GM18519 (cell line): ENCODE data around the gene P4HA2.

ENCODE experiments used
- ATAC-seq: cut with Tn5 transposase; IDR thresholded peaks from one replicate; pipeline ENCODE4 v1.9.1; 2021; ENCODE audit warnings: mild to moderate bottlenecking, moderate library complexity; ENCODE audit not compliant: unreplicated experiment, low FRiP score

P4HA2 gene

DNA sequence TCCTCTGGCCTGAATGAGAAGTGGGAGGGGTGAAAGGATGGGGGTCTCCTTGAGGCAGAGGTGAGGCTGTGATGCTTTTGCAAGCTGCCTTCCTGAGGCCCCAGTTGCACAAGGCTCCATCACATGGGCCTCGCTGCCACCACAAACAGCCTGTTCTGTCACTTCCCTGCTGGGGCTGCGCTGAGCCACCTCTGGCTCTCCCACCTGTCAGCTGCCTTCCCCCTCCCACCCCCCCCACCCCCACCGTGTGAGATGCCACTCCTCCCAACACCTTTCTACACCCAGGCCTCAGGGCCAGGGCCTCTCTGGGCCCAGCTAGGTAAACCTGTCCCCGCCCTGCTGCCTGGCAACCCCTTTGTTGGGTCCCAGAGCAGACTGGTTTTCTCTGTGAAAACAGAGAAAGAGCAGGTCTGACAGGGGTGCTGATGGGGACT, 25.4 kb upstream of the P4HA2 start:
- ATAC-seq, result no peak

DNA sequence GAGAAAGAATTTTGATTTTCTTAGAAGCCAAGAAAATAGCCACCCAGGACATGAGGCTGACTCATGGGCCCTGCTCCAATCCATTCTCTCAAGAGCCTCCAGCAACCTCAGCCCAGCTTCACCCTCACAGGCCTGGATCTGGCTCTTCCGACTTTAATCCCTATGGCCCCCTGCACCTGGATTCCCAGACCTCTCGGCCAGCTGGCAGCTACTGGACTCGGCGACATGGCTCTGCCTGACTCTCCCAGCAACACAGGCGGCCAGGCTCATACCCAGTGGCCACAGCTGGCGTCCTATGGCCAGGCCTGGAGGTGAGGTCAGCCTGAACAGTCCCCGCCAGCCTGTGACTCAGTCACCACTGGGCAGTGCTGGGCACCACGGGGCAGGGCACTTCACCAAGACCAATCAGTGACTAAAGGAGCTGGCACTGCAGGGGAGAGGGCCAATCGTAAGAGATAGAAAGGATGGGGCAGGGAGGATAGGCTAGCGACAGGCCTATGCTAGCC, 23.6 kb upstream of the P4HA2 start:
- no peak for ATAC-seq

DNA sequence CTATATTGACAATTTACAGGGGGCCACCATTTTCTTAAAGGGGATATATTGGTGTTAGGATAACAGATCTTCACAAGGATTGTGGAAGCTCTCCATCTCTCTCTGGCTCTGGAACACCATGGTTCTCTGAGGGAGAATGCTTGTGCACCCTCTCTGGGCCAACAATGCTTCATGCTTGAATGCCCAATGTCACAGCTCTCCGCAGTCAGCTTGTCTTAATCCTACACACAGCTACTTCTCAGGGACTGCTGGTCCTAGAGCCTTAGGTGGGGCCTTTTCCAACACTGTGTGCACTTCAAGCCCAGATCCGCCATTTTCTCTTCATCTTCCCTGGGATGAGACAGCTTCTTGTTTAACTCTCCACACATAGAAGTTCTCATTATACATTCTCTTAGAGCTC, 22.9 kb upstream of the P4HA2 start:
- no peak for ATAC-seq

DNA sequence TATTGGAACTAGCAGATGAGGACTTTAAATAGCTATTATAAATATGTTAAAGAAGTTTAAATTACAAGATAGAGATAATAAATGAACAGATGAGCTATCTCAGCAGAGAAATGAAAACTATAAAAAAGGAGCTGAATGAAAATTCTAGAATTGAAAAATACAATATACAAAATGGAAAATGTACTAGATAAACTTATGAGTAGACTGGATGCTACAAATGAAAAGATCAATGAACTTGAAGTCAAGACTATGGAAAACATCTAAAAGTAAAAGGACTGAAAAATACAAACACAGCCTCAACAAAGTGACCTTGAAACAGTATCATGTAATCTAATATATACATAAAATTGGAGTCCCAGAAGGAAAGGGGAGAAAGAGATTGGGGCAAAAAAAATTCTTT, 19.2 kb upstream of the P4HA2 start:
- ATAC-seq, result no peak

DNA sequence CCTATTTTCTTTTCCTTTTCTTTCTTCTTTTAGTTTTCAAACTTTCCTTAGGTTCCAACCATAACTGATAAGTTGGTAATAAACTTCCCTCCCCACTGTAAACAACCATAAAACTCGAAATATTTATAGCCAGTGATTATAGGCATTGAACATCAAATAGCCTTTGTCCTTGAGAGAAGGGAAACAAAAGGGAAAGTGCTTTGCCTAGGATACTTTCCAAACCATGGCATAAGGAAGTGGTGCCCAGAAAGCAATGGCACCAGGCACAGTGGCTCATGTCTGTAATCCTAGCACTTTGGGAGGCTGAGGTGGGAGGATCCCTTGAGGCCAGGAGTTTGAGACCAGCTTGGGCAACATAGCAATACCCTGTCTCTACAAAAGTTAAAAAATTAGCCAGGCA, 17.9 kb upstream of the P4HA2 start:
- ATAC-seq, result no peak

DNA sequence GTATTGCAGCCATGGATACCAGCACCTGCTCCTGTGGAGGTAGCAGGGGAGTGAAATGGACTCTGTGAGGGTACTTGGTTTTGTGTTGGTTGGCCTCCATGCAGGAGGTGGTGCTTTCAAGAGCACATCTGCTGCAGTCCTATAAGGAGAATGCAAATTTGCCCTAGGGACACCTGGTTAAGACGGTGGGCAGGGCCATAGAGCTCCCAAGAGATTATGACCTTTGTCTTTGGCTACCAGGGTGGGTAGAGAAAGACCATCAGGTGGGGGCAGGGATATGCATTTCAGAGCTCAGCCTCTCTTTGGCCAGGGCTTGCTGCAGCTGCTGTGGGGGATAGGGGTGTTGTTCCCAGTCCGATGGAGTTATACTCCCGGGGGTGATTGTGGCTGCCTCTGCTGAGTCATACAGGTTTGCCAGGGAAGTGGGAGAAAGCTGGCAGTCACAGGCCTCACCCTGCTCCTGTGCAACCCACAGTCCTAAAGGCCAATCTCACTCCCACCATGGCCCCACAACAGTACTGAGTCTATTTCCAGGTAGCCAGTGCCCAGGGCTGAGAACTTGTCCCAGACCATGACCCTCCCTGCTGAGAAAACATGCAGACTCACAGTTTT, 15.8 kb upstream of the P4HA2 start:
- ATAC-seq, result no peak

DNA sequence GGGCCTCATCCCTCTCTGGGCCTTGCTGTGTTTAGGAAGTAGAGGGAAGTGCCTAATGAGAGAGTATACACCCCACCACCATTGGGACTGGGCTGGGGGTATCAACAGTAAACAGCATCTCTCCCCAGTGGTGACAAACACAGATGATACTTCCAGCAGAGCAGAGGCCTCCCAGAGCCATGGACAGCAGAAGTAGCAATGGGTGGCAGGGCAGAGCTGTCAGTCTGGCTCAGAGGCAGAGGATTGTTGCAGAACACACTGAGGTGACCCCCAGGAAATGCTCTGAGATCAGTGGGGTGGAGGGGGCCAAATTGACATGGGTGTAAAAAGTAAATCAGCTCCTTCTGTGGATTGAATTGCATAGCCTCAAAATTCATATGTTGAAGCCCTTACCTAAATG, 12.1 kb upstream of the P4HA2 start:
- ATAC-seq, result no peak

DNA sequence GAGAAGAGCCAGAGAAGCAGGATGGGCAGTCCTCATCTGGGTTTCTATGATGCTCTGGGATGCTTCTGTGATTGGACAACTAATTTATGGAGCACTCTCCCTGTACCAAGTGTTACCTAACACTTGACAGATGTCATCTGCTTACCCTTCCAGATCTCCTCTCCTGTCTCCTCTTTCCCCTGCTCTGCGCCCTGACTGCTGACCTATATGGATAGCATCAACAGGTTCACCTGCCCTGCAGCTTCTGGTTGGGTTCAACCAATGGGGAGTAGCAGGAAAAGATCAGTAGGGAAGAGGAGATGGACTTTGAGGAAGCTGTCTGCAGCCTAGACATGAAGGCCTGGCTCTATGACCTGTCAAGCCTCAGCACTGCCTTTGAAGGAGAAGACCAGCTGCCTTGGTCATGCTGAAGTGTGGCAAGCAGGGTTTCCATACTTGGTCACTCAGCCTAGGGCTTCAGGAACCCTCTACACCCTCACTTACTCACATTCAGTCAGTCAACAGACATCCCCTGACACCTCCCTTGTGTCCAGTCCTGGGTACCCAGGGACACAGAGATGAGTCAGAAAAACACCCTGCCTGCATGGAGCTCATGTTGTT, 11.3 kb upstream of the P4HA2 start:
- ATAC-seq, result no peak

DNA sequence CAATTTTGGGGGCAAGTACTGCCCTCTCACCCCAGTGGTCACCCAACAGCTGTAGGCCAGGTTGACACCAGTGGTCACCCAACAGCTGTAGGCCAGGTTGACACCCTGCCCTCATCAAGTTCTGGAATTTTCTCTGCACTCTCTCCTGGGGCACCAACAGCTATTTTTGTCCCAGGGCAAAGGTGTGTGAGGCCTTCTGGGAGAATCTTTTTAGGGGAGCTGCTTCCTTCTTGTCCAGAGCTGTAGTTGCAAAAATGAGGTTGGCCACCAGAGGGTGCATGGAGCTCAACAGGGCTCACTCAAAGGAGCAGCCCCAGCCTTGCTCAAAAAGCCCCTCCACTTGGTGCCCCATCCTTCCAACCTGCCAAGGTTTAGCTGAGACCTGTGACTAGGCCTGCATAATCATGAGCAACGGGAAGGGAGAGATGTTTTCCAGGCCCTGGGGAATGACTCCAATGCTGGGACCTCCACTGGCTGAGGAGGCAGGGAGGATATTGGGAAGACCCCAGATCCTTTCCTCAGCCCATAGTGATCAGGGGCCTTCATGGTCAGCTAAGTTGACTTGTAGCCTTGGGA, 10.6 kb upstream of the P4HA2 start:
- ATAC-seq, result no peak

DNA sequence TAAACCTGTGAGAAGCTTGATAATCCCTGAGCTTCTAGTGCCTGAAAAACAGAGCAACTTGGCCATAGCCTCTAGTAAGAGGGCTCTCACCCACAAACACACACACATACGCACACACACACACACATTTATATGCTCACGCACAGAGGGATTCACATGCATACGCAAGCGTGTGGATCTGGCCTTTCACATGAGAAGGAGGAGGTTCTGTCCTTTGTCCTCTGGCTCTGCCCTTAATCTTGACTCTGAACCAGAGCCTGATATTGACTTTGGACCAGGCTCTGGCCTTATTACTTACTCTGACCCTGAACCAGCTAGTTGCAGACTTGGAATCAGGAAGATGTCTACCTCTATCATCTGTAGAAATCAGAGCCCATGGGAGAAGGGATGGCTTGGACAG, 10.0 kb upstream of the P4HA2 start:
- no peak for ATAC-seq

DNA sequence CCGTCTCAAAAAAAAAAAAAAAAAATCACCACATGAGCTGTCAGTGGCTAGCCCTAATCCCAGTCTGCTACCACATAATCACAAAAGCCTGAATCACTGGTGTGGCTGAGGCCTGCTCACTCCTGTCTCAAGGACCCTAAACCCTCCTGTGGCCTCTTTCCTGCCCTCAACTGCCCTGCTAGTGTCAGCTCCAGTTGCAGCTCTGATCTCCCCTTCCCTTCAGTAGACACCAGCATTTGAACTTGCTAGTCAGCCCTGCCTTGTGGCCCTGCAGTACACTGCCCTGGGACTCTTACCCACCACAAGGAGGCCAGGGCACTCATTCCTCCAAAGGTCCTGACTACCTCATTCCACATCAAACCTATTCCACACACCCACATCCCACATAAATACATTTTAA, 9.5 kb upstream of the P4HA2 start:
- ATAC-seq, result no peak

DNA sequence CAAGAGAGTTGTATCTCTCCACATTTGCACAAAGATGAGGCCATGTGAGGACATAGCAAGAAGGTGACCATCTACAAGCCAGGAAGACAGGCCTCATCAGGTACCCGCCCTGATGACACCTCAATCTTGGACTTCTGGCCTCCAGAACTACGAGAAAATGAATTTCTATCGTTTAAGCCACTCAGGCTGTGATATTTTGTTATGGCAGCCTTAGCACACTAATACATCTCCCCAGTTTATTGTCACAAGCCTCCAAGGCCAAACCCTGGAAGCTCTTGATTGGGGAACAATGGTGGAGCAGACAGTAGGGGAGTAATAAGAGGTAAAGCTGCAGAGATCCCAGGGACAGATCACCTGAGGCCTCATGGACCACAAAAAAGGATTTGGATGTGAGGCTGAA, 7.7 kb upstream of the P4HA2 start:
- no peak for ATAC-seq

DNA sequence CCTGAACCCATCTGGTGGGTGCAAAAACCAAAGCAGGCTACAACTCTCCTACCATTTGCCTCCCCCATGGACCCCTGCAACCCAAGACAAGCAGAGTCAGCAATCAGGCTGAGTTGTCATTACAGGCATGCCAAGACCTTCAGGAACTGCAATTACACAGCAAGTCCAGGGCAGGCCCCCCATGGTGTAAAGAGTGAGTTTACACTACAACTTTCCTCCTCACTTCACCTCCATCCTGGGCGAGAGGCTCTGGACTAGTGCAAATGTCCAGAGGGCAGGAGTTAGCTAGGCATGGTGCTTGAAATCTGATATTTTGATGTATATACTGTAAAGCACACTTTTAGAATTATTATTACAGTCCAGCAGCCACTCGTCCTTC, 7.0 kb upstream of the P4HA2 start:
- ATAC-seq, result no peak

DNA sequence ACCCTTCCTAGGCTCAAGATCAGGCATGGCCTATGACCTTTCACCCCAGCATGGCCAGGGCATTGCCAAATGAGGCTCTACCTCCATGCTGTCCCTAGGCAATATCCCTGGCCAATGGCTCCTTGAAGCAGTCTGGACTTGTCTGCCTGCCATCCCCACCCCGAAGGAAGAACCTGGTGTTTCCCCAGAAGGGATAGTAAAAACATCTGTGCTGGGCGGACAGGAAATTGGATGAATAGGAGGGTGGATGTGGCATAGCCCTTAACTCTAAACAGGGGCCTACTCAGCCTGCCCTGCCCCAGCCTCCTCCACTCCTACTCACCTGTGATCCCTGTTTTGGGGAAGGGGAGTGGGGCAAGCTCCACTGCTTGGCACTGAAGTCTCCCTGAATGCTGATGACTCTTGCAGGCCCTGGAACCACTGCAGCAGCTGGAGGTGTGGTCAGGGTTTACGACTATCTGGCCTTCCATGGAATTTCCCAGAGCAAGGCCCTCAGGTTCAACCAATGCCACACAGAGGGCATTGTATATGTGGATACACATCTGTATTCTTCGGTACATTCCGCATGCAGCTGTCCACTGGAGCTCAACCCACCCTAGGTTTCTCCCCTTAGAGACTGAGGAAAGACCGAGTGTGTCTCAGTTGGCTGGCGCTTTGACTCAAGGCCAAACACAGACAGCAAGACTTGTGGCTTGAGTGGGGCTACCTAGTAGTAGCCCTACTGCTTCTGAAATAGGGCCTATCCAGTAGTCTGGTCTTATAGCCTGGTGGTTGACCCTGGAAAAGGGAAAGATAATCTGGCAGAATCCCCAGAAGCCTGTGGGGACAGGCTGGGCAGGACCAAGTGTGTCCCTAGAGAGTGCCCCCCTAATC, 6.4 kb upstream of the P4HA2 start:
- no peak for ATAC-seq

DNA sequence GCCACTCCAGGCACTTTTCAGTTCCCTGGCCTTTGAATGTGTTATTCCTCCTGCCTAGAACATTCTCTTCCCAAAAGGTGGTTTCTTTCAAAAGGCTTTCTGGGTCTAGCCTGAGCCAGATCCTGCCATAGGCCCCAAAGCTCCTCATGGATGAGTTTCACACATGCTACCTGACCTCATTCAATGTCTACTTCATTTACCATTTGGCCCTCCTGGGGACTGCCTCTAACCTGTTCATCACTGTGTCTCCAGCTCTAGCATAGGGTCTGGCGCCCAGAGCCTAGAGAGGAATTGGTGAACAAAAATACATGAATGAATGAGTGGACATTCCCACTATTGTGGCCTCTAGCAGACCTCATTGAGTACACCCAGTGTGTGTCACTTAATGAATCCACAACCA, 5.4 kb upstream of the P4HA2 start:
- ATAC-seq, result no peak

DNA sequence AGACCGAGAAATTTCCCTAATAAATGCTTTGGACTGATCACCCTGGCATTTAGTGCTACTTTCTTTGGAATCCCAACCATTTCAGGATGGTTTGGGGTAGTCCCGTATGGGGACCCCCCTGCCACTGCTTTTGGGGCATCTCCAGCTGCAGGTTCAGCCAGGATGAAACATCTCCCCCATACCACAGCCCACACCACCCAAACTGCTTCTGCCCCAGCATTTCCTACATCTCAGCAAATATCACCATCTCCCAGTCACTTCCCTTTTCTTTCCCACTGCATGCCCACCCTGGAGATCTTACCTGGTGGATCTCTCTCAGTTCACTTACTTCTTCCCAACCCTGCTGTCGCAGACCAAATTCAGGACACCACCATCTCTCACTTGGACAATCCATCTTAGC, 4.8 kb upstream of the P4HA2 start:
- ATAC-seq, result no peak

DNA sequence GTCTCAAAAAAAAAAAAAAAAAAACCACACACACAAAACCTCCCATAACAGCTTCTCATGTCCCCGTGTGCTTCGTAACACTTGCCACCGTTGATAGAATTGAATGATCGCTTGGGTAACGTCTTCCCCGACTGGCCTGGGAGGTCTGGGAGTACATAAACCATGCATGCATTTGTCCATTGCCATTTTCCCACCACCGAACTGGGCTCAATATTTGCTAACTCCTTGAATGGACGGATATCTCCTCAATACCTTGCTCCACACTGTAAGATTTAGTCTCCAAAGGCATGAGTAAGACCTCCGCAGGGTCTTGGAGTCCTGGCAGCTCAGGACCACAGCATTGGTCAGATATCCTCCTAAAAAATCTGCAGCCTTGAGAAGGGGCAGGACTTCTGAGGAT, 3.2 kb upstream of the P4HA2 start:
- ATAC-seq, result no peak

DNA sequence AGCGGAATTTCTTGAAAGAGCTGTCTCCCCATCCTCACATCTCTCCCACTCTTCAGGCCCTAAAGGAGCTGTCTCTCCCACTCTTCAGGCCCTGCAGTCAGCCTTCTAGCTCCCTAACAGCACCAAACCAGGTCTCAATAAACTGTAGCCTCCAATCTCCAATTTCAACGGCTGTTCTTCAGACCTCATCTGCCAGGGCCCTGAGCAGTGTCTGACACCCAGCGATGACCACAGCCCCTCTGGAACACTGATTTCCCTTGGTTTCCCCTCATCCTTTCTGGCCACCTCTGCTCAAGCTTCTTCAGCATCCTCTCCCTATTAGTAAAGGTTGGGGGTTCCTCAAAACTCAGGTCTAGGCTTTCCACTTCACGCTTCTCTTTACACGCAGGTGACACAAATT, 1.6 kb upstream of the P4HA2 start:
- no peak for ATAC-seq

DNA sequence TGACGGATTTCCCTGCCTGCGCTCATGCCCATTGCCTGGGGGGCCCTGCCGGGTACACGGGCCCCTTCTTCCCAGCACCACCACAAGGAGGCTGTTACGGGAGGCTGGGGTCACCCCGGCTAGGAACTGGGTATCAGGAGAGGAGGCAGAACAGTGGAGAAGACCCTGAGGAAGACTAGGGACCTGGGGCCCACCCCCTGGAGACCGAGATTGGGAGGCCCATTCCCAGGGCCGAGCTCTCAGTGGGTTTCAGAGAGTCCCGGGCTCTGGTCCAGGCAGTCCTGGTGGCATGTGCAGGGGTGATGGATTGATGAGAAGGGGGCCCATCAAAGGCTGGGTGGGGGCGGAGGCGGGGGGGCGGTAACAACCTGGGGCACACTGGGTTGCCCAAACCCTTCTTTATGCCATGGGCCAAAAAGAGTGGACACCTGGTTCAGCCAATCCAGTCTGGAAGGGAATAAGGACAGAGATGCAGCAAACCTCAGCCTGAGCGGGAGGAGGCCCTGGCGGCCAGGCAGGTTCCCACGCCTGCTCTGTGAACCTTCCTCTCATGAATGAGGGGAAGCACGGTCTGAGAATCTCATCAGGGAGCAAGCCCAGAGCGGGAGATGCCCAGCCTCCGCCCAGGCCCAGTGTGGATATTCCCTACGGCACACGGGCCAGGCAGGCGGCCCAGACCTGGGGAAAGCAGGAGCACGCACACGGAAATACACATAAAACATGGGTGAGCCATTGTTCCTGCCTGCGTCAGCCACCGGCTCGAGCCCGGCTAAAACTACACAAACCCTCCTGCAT, 785 bp upstream of the P4HA2 start:
- no peak for ATAC-seq

DNA sequence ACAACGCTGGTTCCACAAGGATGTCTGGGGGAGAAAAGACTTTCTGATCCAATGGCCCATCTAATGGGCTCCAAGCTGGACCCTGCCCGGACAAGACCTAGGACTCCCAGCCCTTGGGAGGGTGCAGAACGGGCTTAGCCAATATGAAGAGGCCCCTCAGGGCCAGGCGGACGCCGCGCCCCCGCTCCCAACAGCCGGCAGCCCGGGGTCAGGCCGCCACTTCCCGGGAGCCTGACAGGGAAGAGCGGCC, 493 bp downstream of the P4HA2 start:
- no peak for ATAC-seq
